ENCODE results near the gene ATP6V0A1. TPM values are rescaled to one million over a fixed set of nuclear protein-coding genes. Genes with fewer than 3 reads are reported as not detected.

ATP6V0A1 gene
- polyA plus RNA-seq, 1 donor from 2014 or later, result 92.1 TPM

GRCh38 chr17:42410319-42410685, 48.4 kb upstream of the ATP6V0A1 start:
- H3K9ac ChIP-seq (ENCODE audit: low read length), result no peak overlapping the region
- no peak overlapping the region for H3K4me3 ChIP-seq (ENCODE audit: low read length)
- H3K79me2 ChIP-seq (replicated peaks; ENCODE audit: insufficient read depth, low read length), result no peaks in the 10 kb centered on the region
- H3F3A ChIP-seq (ENCODE audit: insufficient read depth, low read length, poor library complexity, severe bottlenecking), result no peaks in the 10 kb centered on the region
- no peaks in the 10 kb centered on the region for H3K36me3 ChIP-seq (ENCODE audit: insufficient read depth, low read length)
- no peak for TF ChIP-seq SMC3 (conservative IDR thresholded peaks at IDR 0.05; ENCODE audit: poor library complexity)
- no peak for TF ChIP-seq TAF1 (IDR thresholded peaks at IDR 0.05; ENCODE audit: low read depth)
- no peak for TF ChIP-seq POLR2AphosphoS5 (IDR thresholded peaks at IDR 0.05)
- no peak for TF ChIP-seq RAD21 (conservative IDR thresholded peaks at IDR 0.05)
- TF ChIP-seq CTCF (IDR thresholded peaks at IDR 0.05; ENCODE audit: poor library complexity, severe bottlenecking), result no peak
- TF ChIP-seq EZH2 (IDR thresholded peaks at IDR 0.05; ENCODE audit: borderline replicate concordance, insufficient read depth, low read length, poor library complexity, severe bottlenecking), result no peak
- TF ChIP-seq MXI1 (conservative IDR thresholded peaks at IDR 0.05; ENCODE audit: poor library complexity, severe bottlenecking), result no peak
- no peak for TF ChIP-seq EP300 (conservative IDR thresholded peaks at IDR 0.05; ENCODE audit: poor library complexity, severe bottlenecking)
- no peak for TF ChIP-seq REST (IDR thresholded peaks at IDR 0.05; ENCODE audit: borderline replicate concordance)
- H3K9me3 ChIP-seq (ENCODE audit: low read length), result no peaks in the 10 kb centered on the region
- no peaks in the 10 kb centered on the region for H4K20me1 ChIP-seq (ENCODE audit: insufficient read depth)
- no peaks in the 10 kb centered on the region for H3K27me3 ChIP-seq (ENCODE audit: insufficient read depth, low read depth, low read length)
- no peaks in the 10 kb centered on the region for H3K9me2 ChIP-seq (ENCODE audit: insufficient read depth, low read length)
- no peak overlapping the region for H3K27ac ChIP-seq (ENCODE audit: low read length)
- H3K4me2 ChIP-seq (ENCODE audit: low read length), result no peak overlapping the region
- no peak overlapping the region for H2AFZ ChIP-seq (ENCODE audit: low read depth, low read length)

- Histone ChIP-seq H2AFZ (ENCODE audit: low read depth, low read length) (no peak overlapping the region), H3K9ac (ENCODE audit: low read length) (no peak overlapping the region), H3K79me2 (replicated peaks; ENCODE audit: insufficient read depth, low read length) (no peaks in the 10 kb centered on the region), H4K20me1 (ENCODE audit: insufficient read depth) (no peaks in the 10 kb centered on the region), H3K4me2 (ENCODE audit: low read length) (no peak overlapping the region), H3K4me3 (ENCODE audit: low read length) (no peak overlapping the region), H3K9me3 (ENCODE audit: low read length) (no peaks in the 10 kb centered on the region), H3K36me3 (ENCODE audit: insufficient read depth, low read length) (no peaks in the 10 kb centered on the region), H3K27ac (ENCODE audit: low read length) (no peak overlapping the region), H3K27me3 (ENCODE audit: insufficient read depth, low read depth, low read length) (no peaks in the 10 kb centered on the region), H3F3A (ENCODE audit: insufficient read depth, low read length, poor library complexity, severe bottlenecking) (no peaks in the 10 kb centered on the region), H3K9me2 (ENCODE audit: insufficient read depth, low read length) (no peaks in the 10 kb centered on the region)
- TF ChIP-seq REST (IDR thresholded peaks at IDR 0.05; ENCODE audit: borderline replicate concordance) (no peak), SMC3 (conservative IDR thresholded peaks at IDR 0.05; ENCODE audit: poor library complexity) (no peak), EZH2 (IDR thresholded peaks at IDR 0.05; ENCODE audit: borderline replicate concordance, insufficient read depth, low read length, poor library complexity, severe bottlenecking) (no peak), CTCF (IDR thresholded peaks at IDR 0.05; ENCODE audit: poor library complexity, severe bottlenecking) (no peak), RAD21 (conservative IDR thresholded peaks at IDR 0.05) (no peak), MXI1 (conservative IDR thresholded peaks at IDR 0.05; ENCODE audit: poor library complexity, severe bottlenecking) (no peak), EP300 (conservative IDR thresholded peaks at IDR 0.05; ENCODE audit: poor library complexity, severe bottlenecking) (no peak), TAF1 (IDR thresholded peaks at IDR 0.05; ENCODE audit: low read depth) (no peak), POLR2AphosphoS5 (IDR thresholded peaks at IDR 0.05) (no peak)
Observed at GRCh38 chr17:42411361-42411760, 47.3 kb upstream of the ATP6V0A1 start.

Data from neural cell (in vitro differentiated cells).